ENCODE data around the gene LCLAT1.

The LCLAT1 gene

GRCh38 chr2:30678410-30679137 lies 231.5 kb downstream of the LCLAT1 start:
- no peak for TF ChIP-seq CTCF (IDR thresholded peaks at IDR 0.05; ENCODE audit: low read depth, low read length)
- no peak for DNase-seq (ENCODE audit: extremely low read depth, low read depth)

- no peak for DNase-seq (ENCODE audit: extremely low read depth, low read depth)
- no peak for TF ChIP-seq CTCF (IDR thresholded peaks at IDR 0.05; ENCODE audit: low read depth, low read length)
Measured at GRCh38 chr2:30679426-30680088, 232.5 kb downstream of the LCLAT1 start.

DNA sequence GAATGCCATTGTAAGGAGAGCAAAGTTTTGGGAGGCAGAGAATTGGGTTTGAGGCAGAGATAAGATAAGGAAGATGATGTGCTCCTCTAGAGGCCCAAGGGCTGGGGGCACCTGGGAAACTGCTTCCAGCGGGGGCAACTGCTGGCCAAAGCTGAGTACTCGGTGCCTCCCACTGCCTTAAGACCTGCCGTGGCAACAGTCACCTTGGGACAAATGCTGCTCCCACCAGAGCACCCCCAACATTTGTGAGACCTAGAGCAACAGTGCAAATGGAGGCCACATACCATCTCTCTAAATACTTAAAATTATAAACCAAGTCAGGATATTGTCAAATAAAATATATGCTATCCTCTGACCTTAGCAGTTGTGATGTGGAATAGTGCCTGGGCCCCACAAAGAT lies 233.1 kb downstream of the LCLAT1 start:
- no peak for TF ChIP-seq CTCF (IDR thresholded peaks at IDR 0.05; ENCODE audit: low read depth, low read length)

GRCh38 chr2:30681022-30681421 lies 234.0 kb downstream of the LCLAT1 start:
- TF ChIP-seq CTCF (IDR thresholded peaks at IDR 0.05; ENCODE audit: low read depth, low read length), result no peak
- no peak for DNase-seq (ENCODE audit: extremely low read depth, low read depth)

More for the DNA sequence above, 233.1 kb downstream of the LCLAT1 start:
- no peak for DNase-seq (ENCODE audit: extremely low read depth, low read depth)

GRCh38 chr2:30683236-30683956 lies 236.3 kb downstream of the LCLAT1 start:
- no peak for TF ChIP-seq CTCF (IDR thresholded peaks at IDR 0.05; ENCODE audit: low read depth, low read length)
- no peak for DNase-seq (ENCODE audit: extremely low read depth, low read depth)

GRCh38 chr2:30684026-30684425 lies 237.0 kb downstream of the LCLAT1 start:
- no peak for TF ChIP-seq CTCF (IDR thresholded peaks at IDR 0.05; ENCODE audit: low read depth, low read length)
- DNase-seq (ENCODE audit: extremely low read depth, low read depth), result no peak

DNA sequence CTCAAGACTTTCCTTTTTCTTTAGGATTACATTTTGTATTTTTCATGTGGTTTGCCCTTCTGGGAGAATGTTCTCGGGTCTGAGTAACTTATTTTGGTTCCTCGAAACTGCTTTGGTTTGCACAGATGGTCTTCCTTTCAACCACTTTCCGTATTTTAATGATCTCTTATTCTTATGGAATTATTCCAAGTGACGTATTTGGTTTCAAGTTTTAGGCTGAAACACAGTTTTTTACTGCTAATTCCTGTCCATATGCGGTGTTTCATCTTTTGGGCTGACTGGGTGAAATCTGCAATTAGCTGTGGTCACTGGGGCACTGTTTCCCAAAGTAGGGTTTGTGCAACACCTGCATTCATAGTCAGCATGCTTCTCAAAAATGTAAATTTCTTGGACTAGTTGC lies 237.5 kb downstream of the LCLAT1 start:
- DNase-seq (ENCODE audit: extremely low read depth, low read depth), result no peak
- TF ChIP-seq CTCF (IDR thresholded peaks at IDR 0.05; ENCODE audit: low read depth, low read length), result no peak
